Adrenal gland (tissue), 12 donors: ENCODE measurements around the gene CHL1. TPM values are rescaled to one million over a fixed set of nuclear protein-coding genes. Genes with fewer than 3 reads are reported as not detected.

Experiments used
- DNase-seq, 7 donors: peaks; one replicate each; pipeline ENCODE4 v3.0.0-alpha.2; 2019 to 2020
- H3K27ac ChIP-seq, 5 donors: fragments of 200-600 bp; sonication (generic) in 4 of 5; 1 replicate in 3 of 5; 2 replicates in 2 of 5; pipeline versions ENCODE4 v1.5.1 to v1.8.0; 2016 to 2020; ENCODE audit warnings: mild to moderate bottlenecking in 1 of 5
- H3K27me3 ChIP-seq: fragments of 200-600 bp; 2 replicates; pipeline ENCODE4 v1.8.0; 2021
- H3K36me3 ChIP-seq, 2 donors: fragments of 200-600 bp; replicated peaks in 1 of 2; 1 replicate in 1 of 2; 2 replicates in 1 of 2; pipeline versions ENCODE4 v1.5.1 to v1.8.0; 2018 to 2022
- H3K4me1 ChIP-seq, 2 donors: fragments of 200-600 bp; replicated peaks in 1 of 2; 1 replicate in 1 of 2; 2 replicates in 1 of 2; pipeline versions ENCODE4 v1.5.1 to v1.8.0; 2018 to 2021
- H3K4me3 ChIP-seq, 4 donors: fragments of 200-600 bp; sonication (generic) in 3 of 4; one replicate each; pipeline ENCODE4 v1.5.1; 2016 to 2018
- H3K9me3 ChIP-seq, 3 donors: fragments of 200-600 bp; sonication (generic) in 1 of 3; replicated peaks in 1 of 3; 1 replicate in 2 of 3; 2 replicates in 1 of 3; pipeline versions ENCODE4 v1.5.1 to v1.8.0; 2016 to 2021
- POLR2A ChIP-seq, 2 donors: fragments of 450-650 bp; IDR thresholded peaks; one replicate each; pipeline ENCODE4 v1.6.1; 2017; ENCODE audit warnings: antibody characterized with exemption in 2 of 2, mild to moderate bottlenecking in 2 of 2, moderate library complexity in 1 of 2
- WGBS, 4 donors: extraction: QIAGEN DNeasy Blood & Tissue Kit in 2 of 4; methylation state at CpG; one replicate each; pipeline versions ENCODE4 v1.1.5 to v1.1.7; 2013 to 2017; 5-methylcytosine and 5-hydroxymethylcytosine counted together
- intact Hi-C, 2 donors: fragments of 100-400 bp; cut with DNase I; formaldehyde crosslinking; loops; one replicate each; pipeline versions ENCODE4 v1.14.1 to v1.15.0; 2022 to 2023
- polyA plus RNA-seq, 3 donors: library from polyadenylated mRNA; stranded (reverse); fragments of 200-250 nt in 2 of 3; fragments of 350-450 nt in 1 of 3; fragmentation: Illumina TruSeq in 1 of 3; extraction: RNeasy Lipid Tissue Mini Kit (QIAGEN cat#74804) in 1 of 3; gene quantifications; one replicate each; pipeline ENCODE4 v1.2.3, GENCODE V29; 2013 to 2014
- total RNA-seq, 9 donors: library from RNA; depleted of rRNA in 4 of 9; stranded (reverse); fragments of >200 nt in 4 of 9; fragments of 120-200 nt in 1 of 9; fragmentation: NEBNext Ultra II Directional in 1 of 9; extraction: Animal tissue kit (Norgen Biotek cat#: 25700) in 1 of 9; gene quantifications; one replicate each; pipeline versions ENCODE4 v1.1.0 to v1.2.4, GENCODE V29; 2013 to 2023
- TF ChIP-seq, protein P1 (sequence below), 6 experiments: fragments of 450-650 bp in 4 of 6; fragments of 200-600 bp in 2 of 6; sonication (generic) in 1 of 6; IDR thresholded peaks; 1 replicate in 5 of 6; 2 replicates in 1 of 6; pipeline versions ENCODE4 v1.5.1 to v1.8.0; 2016 to 2021; ENCODE audit warnings: antibody characterized with exemption in 6 of 6, mild to moderate bottlenecking in 2 of 6, moderate library complexity in 1 of 6
- donor health status: healthy with polysubstance abuse.
- donor health status: Bipolar disorder and iron deficiency.
- donor health status: DM: yes; HTN: yes; CAD: no.
- donor health status: DM: no; HTN: no; CAD: no.
- donor health status: DM: no; HTN: no; CAD: no.
- donor health status: DM: yes; HTN: yes; CAD: no.

CHL1 gene
- total and polyA plus RNA-seq, 12 donors, result 0.80 to 28.3 (median 7.7) TPM

DNA sequence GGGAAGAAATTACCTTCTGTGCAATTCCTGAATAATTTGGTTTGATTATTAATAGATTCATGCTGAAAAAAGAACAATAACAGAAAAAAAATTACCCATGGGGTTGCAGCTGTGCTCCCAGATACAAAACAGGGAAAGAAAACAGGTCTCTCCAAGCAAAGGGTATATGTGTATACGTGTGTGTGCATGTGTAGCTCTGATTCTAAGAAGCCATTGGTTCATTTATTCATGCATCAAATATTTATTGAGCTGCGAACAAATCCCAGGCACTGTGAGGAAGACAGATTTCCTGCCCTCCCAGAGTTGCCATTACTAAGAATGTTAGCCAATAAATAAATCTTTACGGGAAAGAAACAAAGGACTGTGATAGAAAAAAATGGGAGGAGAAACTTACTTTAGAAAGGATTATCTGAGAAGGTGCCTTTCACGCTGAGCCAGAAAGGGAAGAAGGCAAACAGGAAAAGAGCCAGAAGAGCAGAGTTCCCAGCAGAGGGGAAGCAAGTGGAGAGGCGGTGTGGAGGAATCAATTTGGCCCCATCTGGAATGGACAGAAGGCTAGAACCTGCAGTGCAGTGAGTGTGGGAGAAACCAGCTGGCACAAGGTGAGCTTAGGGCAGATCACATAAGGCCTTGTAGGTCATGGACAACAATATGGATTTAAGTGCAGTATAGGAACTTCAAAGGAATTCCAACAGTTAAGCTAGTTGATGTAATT, 20.7 kb downstream of the CHL1 start:
- Histone ChIP-seq H3K9me3 (no peaks in the 10 kb centered on the region), H3K27me3 (no peaks in the 10 kb centered on the region), H3K27ac (no peak overlapping the region), H3K36me3 (no peaks in the 10 kb centered on the region), H3K4me3 (no peak overlapping the region), H3K4me1 (no peaks in the 10 kb centered on the region)
- intact Hi-C loops, result no loop called here
- 58 to 68% (median 60%) methylated on average over 5 of the region's 5 CpGs for WGBS, 4 donors
- no peak for DNase-seq
- TF ChIP-seq, protein P1, sequence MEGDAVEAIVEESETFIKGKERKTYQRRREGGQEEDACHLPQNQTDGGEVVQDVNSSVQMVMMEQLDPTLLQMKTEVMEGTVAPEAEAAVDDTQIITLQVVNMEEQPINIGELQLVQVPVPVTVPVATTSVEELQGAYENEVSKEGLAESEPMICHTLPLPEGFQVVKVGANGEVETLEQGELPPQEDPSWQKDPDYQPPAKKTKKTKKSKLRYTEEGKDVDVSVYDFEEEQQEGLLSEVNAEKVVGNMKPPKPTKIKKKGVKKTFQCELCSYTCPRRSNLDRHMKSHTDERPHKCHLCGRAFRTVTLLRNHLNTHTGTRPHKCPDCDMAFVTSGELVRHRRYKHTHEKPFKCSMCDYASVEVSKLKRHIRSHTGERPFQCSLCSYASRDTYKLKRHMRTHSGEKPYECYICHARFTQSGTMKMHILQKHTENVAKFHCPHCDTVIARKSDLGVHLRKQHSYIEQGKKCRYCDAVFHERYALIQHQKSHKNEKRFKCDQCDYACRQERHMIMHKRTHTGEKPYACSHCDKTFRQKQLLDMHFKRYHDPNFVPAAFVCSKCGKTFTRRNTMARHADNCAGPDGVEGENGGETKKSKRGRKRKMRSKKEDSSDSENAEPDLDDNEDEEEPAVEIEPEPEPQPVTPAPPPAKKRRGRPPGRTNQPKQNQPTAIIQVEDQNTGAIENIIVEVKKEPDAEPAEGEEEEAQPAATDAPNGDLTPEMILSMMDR (IDR thresholded peaks at IDR 0.05), result no peak
- no peak for TF ChIP-seq POLR2A (IDR thresholded peaks at IDR 0.05)

DNA sequence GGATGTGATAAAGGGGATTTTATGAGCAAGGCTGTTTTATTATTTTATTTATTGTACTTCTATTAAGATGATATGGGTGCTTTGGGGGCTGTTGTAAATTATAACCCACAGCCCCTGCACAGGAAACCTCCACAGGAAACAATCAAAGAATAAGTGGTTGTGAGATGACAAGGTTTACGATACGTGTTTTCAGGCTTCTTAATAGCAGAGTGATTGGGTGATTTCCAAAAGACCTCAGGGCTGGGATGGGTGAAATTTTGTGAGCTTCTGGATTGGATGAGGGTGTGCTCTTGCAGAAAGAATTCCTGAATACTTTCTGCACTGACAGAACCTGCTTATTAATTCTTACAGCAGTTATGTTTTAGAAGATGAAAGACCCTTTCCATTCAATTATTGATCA, 21.4 kb downstream of the CHL1 start:
- 64 to 83% (median 73%) methylated on average over 2 of the region's 2 CpGs for WGBS, 4 donors
- no peaks in the 10 kb centered on the region for H3K27me3 ChIP-seq
- DNase-seq, result no peak
- no peaks in the 10 kb centered on the region for H3K9me3 ChIP-seq
- no peaks in the 10 kb centered on the region for H3K4me1 ChIP-seq
- H3K27ac ChIP-seq, result no peak overlapping the region
- intact Hi-C loops, result no loop called here
- H3K4me3 ChIP-seq, result no peak overlapping the region
- TF ChIP-seq POLR2A (IDR thresholded peaks at IDR 0.05), result no peak
- TF ChIP-seq, protein P1 (IDR thresholded peaks at IDR 0.05), result no peak
- no peaks in the 10 kb centered on the region for H3K36me3 ChIP-seq

DNA sequence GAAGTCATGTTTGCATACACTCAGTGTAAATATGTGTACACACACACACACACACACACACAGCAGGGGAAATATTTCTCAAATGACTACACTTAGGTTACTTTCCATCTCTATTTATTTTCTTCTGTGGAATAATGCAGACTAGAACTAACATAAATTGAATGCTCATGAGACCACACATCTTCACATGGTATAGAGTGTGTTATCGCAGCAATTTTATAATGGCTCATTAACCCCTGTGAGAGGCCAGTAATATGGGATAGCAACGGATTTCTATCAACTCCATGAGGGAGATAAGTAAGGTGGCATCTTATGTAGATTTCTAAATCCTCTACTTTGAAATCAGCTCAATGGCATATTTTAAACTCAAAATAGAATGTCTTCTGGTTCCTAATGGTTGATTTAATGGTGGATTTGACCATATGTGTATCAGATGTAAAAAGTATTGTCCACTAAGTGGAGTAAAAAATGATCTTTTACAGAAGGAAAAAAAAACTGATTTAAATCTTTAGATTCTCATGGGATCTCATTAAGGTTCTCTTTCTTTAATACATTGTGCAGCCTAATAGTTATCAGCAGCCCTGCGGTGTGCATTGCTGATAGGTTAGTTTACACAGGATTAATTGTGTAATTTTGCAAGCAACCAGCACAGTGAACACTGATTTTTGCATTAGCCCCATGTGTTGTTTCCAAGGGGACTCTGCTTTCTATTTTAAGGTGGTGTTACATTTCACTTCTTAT, 32.0 kb downstream of the CHL1 start:
- Histone ChIP-seq H3K36me3 (no peaks in the 10 kb centered on the region), H3K9me3 (no peaks in the 10 kb centered on the region), H3K4me3 (no peak overlapping the region), H3K27me3 (no peaks in the 10 kb centered on the region), H3K4me1 (no peaks in the 10 kb centered on the region), H3K27ac (no peak overlapping the region)
- WGBS, 4 donors, result 69 to 78% (median 74%) methylated on average over 3 of the region's 3 CpGs
- intact Hi-C loops, result no loop called here
- no peak for TF ChIP-seq POLR2A (IDR thresholded peaks at IDR 0.05)
- TF ChIP-seq, protein P1 (IDR thresholded peaks at IDR 0.05), result no peak
- no peak for DNase-seq

DNA sequence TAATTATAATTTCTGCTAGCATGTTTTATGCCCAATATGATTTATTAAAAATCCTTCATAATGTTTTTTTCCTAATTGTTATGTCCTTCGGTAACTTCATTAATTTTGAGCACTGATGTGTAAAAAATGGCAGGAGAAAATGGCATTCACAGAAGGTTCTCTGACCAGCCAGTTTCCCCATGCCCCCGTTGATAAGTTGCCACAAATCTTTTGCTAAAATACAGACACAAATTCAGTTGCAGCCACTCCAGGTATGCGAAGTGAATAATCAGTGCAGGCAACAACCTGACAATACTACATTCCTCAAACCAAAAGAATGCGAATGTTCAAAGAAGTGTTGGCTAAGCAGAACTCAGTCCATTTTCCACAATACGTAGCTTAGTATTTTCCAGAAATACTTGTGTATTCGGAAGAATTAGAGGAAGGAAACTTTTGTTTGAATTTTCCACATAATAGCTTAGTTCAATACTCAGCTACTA, 32.7 kb downstream of the CHL1 start:
- Histone ChIP-seq H3K9me3 (no peaks in the 10 kb centered on the region), H3K27me3 (no peaks in the 10 kb centered on the region), H3K4me3 (no peak overlapping the region), H3K27ac (no peak overlapping the region), H3K36me3 (no peaks in the 10 kb centered on the region), H3K4me1 (no peaks in the 10 kb centered on the region)
- WGBS, 4 donors, result 66 to 72% (median 69%) methylated on average over 6 of the region's 6 CpGs
- TF ChIP-seq POLR2A (IDR thresholded peaks at IDR 0.05), result no peak
- DNase-seq, result no peak
- intact Hi-C loops, result no loop called here
